ENCODE measurements around the gene PRKACB. TPM values are rescaled to one million over a fixed set of nuclear protein-coding genes. Genes with fewer than 3 reads are reported as not detected.
A peak's percentile ranks its signal among the peaks of the same experiment; 100 is the strongest.
"Not testable (repeated sequence)": the region's sequence is repeated elsewhere in the genome, so short reads cannot be mapped to it uniquely, and the experiment has no call there.

Gene PRKACB
- 39.3 TPM for polyA plus RNA-seq
- long read RNA-seq, donor 1, full-length matches to known transcripts = 5 of 5 reads
- long read RNA-seq, donor 1, partial matches to known transcripts = 0 of 5 reads
- long read RNA-seq, donor 1, other reads (novel, unspliced or antisense) = 0 of 5 reads
- long read RNA-seq, donor 2, full-length matches to known transcripts = 10 of 10 reads
- long read RNA-seq, donor 2, partial matches to known transcripts = 0 of 10 reads
- long read RNA-seq, donor 2, other reads (novel, unspliced or antisense) = 0 of 10 reads
- long read RNA-seq, donor 3 = 0 reads
- long read RNA-seq, donor 4, full-length matches to known transcripts = 1 of 1 reads
- long read RNA-seq, donor 4, partial matches to known transcripts = 0 of 1 reads
- long read RNA-seq, donor 4, other reads (novel, unspliced or antisense) = 0 of 1 reads
- long read RNA-seq, donor 5, full-length matches to known transcripts = 9 of 9 reads
- long read RNA-seq, donor 5, partial matches to known transcripts = 0 of 9 reads
- long read RNA-seq, donor 5, other reads (novel, unspliced or antisense) = 0 of 9 reads
- long read RNA-seq, donor 6, full-length matches to known transcripts = 7 of 7 reads
- long read RNA-seq, donor 6, partial matches to known transcripts = 0 of 7 reads
- long read RNA-seq, donor 6, other reads (novel, unspliced or antisense) = 0 of 7 reads
- long read RNA-seq, donor 7, full-length matches to known transcripts = 10 of 10 reads
- long read RNA-seq, donor 7, partial matches to known transcripts = 0 of 10 reads
- long read RNA-seq, donor 7, other reads (novel, unspliced or antisense) = 0 of 10 reads
- long read RNA-seq, donor 8, full-length matches to known transcripts = 12 of 21 reads
- long read RNA-seq, donor 8, partial matches to known transcripts = 9 of 21 reads
- long read RNA-seq, donor 8, other reads (novel, unspliced or antisense) = 0 of 21 reads
- long read RNA-seq, donor 9, full-length matches to known transcripts = 12 of 12 reads
- long read RNA-seq, donor 9, partial matches to known transcripts = 0 of 12 reads
- long read RNA-seq, donor 9, other reads (novel, unspliced or antisense) = 0 of 12 reads
- long read RNA-seq, donor 10, full-length matches to known transcripts = 11 of 11 reads
- long read RNA-seq, donor 10, partial matches to known transcripts = 0 of 11 reads
- long read RNA-seq, donor 10, other reads (novel, unspliced or antisense) = 0 of 11 reads
- long read RNA-seq, donor 11, full-length matches to known transcripts = 15 of 15 reads
- long read RNA-seq, donor 11, partial matches to known transcripts = 0 of 15 reads
- long read RNA-seq, donor 11, other reads (novel, unspliced or antisense) = 0 of 15 reads

GRCh38 chr1:84143796-84144565, at the start of gene PRKACB:
PRKACB (plus strand) TSS chr1:84144271; CDS start chr1:84144362, 91 bp downstream.
- peaks cover 4% of the 10 kb centered on the region for H3K4me1 ChIP-seq (ENCODE audit: control insufficient read depth, insufficient read depth, low read length)
- WGBS (ENCODE audit: insufficient coverage, low lambda C conversion rate) = 75% methylated on average over 2 of the region's 2 CpGs
- H3K36me3 ChIP-seq (ENCODE audit: control insufficient read depth, insufficient read depth, low read length) = no peaks in the 10 kb centered on the region
- H3K27me3 ChIP-seq (ENCODE audit: control insufficient read depth, insufficient read depth, low read length) = no peaks in the 10 kb centered on the region
- H3K27ac ChIP-seq (ENCODE audit: low read length) = peak within 1 kb of the TSS; percentile 20
- H3K9me3 ChIP-seq (ENCODE audit: control insufficient read depth, low read depth, low read length) = no peaks in the 10 kb centered on the region
- DNase-seq = peak; percentile 11 to 45
- H3K4me3 ChIP-seq (ENCODE audit: low read length) = no peak within 1 kb of the TSS

- no peaks in the 10 kb centered on the region for H3K27me3 ChIP-seq (ENCODE audit: control insufficient read depth, insufficient read depth, low read length)
- H3K9me3 ChIP-seq (ENCODE audit: control insufficient read depth, low read depth, low read length) = no peaks in the 10 kb centered on the region
- H3K4me1 ChIP-seq (ENCODE audit: control insufficient read depth, insufficient read depth, low read length) = peaks cover 2% of the 10 kb centered on the region
- H3K4me3 ChIP-seq (ENCODE audit: low read length) = no peak overlapping the region
- no peak overlapping the region for H3K27ac ChIP-seq (ENCODE audit: low read length)
- no peaks in the 10 kb centered on the region for H3K36me3 ChIP-seq (ENCODE audit: control insufficient read depth, insufficient read depth, low read length)
- no peak for DNase-seq
These were observed 48.8 kb upstream of the PRKACB start for GRCh38 chr1:84095308-84095707.

- Histone ChIP-seq H3K27me3 (ENCODE audit: control insufficient read depth, insufficient read depth, low read length) (no peaks in the 10 kb centered on the region), H3K27ac (ENCODE audit: low read length) (no peak overlapping the region), H3K9me3 (ENCODE audit: control insufficient read depth, low read depth, low read length) (no peaks in the 10 kb centered on the region), H3K4me1 (ENCODE audit: control insufficient read depth, insufficient read depth, low read length) (peaks cover 5% of the 10 kb centered on the region), H3K36me3 (ENCODE audit: control insufficient read depth, insufficient read depth, low read length) (no peaks in the 10 kb centered on the region), H3K4me3 (ENCODE audit: low read length) (no peak overlapping the region)
- no peak for DNase-seq
These were observed 47.9 kb upstream of the PRKACB start for GRCh38 chr1:84096176-84096575.

GRCh38 chr1:84101204-84101603, 42.9 kb upstream of the PRKACB start:
- no peaks in the 10 kb centered on the region for H3K36me3 ChIP-seq (ENCODE audit: control insufficient read depth, insufficient read depth, low read length)
- no peaks in the 10 kb centered on the region for H3K9me3 ChIP-seq (ENCODE audit: control insufficient read depth, low read depth, low read length)
- no peak overlapping the region for H3K4me3 ChIP-seq (ENCODE audit: low read length)
- peak; percentile 58 to 71 for DNase-seq
- WGBS (ENCODE audit: insufficient coverage, low lambda C conversion rate) = no CpG with 5 or more reads among the region's 1 CpG
- no peaks in the 10 kb centered on the region for H3K27me3 ChIP-seq (ENCODE audit: control insufficient read depth, insufficient read depth, low read length)
- peak overlapping the region; percentile 78 for H3K27ac ChIP-seq (ENCODE audit: low read length)
- H3K4me1 ChIP-seq (ENCODE audit: control insufficient read depth, insufficient read depth, low read length) = peaks cover 13% of the 10 kb centered on the region

GRCh38 chr1:84103197-84103992, 40.7 kb upstream of the PRKACB start:
- DNase-seq = peak; percentile 57 to 65
- WGBS (ENCODE audit: insufficient coverage, low lambda C conversion rate) = no CpG with 5 or more reads among the region's 3 CpGs
- H3K27ac ChIP-seq (ENCODE audit: low read length) = peak overlapping the region; percentile 36

GRCh38 chr1:84107538-84107937, 36.5 kb upstream of the PRKACB start:
- DNase-seq; H3K4me1 ChIP-seq (ENCODE audit: control insufficient read depth, insufficient read depth, low read length); H3K27ac ChIP-seq (ENCODE audit: low read length); H3K27me3 ChIP-seq (ENCODE audit: control insufficient read depth, insufficient read depth, low read length); H3K36me3 ChIP-seq (ENCODE audit: control insufficient read depth, insufficient read depth, low read length); H3K9me3 ChIP-seq (ENCODE audit: control insufficient read depth, low read depth, low read length); H3K4me3 ChIP-seq (ENCODE audit: low read length): not testable (repeated sequence)
- WGBS (ENCODE audit: insufficient coverage, low lambda C conversion rate) = no CpG with 5 or more reads among the region's 1 CpG

More at GRCh38 chr1:84103197-84103992, 40.7 kb upstream of the PRKACB start:
- H3K4me1 ChIP-seq (ENCODE audit: control insufficient read depth, insufficient read depth, low read length) = peaks cover 13% of the 10 kb centered on the region
- peaks cover 4% of the 10 kb centered on the region for H3K9me3 ChIP-seq (ENCODE audit: control insufficient read depth, low read depth, low read length)
- no peaks in the 10 kb centered on the region for H3K27me3 ChIP-seq (ENCODE audit: control insufficient read depth, insufficient read depth, low read length)
- H3K36me3 ChIP-seq (ENCODE audit: control insufficient read depth, insufficient read depth, low read length) = no peaks in the 10 kb centered on the region
- no peak overlapping the region for H3K4me3 ChIP-seq (ENCODE audit: low read length)

GRCh38 chr1:84107955-84108354, 36.1 kb upstream of the PRKACB start:
- DNase-seq = no peak
- Histone ChIP-seq H3K9me3 (ENCODE audit: control insufficient read depth, low read depth, low read length) (peaks cover 4% of the 10 kb centered on the region), H3K36me3 (ENCODE audit: control insufficient read depth, insufficient read depth, low read length) (no peaks in the 10 kb centered on the region), H3K4me1 (ENCODE audit: control insufficient read depth, insufficient read depth, low read length) (peaks cover 3% of the 10 kb centered on the region), H3K27ac (ENCODE audit: low read length) (no peak overlapping the region), H3K4me3 (ENCODE audit: low read length) (no peak overlapping the region), H3K27me3 (ENCODE audit: control insufficient read depth, insufficient read depth, low read length) (no peaks in the 10 kb centered on the region)
- WGBS (ENCODE audit: insufficient coverage, low lambda C conversion rate) = 100% methylated on average over 1 of the region's 2 CpGs

GRCh38 chr1:84108900-84109578, 35.0 kb upstream of the PRKACB start:
- Histone ChIP-seq H3K27ac (ENCODE audit: low read length) (no peak overlapping the region), H3K4me3 (ENCODE audit: low read length) (no peak overlapping the region), H3K27me3 (ENCODE audit: control insufficient read depth, insufficient read depth, low read length) (no peaks in the 10 kb centered on the region), H3K9me3 (ENCODE audit: control insufficient read depth, low read depth, low read length) (peaks cover 4% of the 10 kb centered on the region), H3K4me1 (ENCODE audit: control insufficient read depth, insufficient read depth, low read length) (no peaks in the 10 kb centered on the region), H3K36me3 (ENCODE audit: control insufficient read depth, insufficient read depth, low read length) (no peaks in the 10 kb centered on the region)
- DNase-seq = no peak
- 90% methylated on average over 2 of the region's 3 CpGs for WGBS (ENCODE audit: insufficient coverage, low lambda C conversion rate)

- H3K36me3 ChIP-seq (ENCODE audit: control insufficient read depth, insufficient read depth, low read length) = no peaks in the 10 kb centered on the region
- 100% methylated on average over 1 of the region's 1 CpG for WGBS (ENCODE audit: insufficient coverage, low lambda C conversion rate)
- no peak for DNase-seq
- H3K27ac ChIP-seq (ENCODE audit: low read length) = no peak overlapping the region
- H3K4me1 ChIP-seq (ENCODE audit: control insufficient read depth, insufficient read depth, low read length) = no peaks in the 10 kb centered on the region
- no peaks in the 10 kb centered on the region for H3K27me3 ChIP-seq (ENCODE audit: control insufficient read depth, insufficient read depth, low read length)
- no peak overlapping the region for H3K4me3 ChIP-seq (ENCODE audit: low read length)
- peaks cover 4% of the 10 kb centered on the region for H3K9me3 ChIP-seq (ENCODE audit: control insufficient read depth, low read depth, low read length)
These were observed 33.4 kb upstream of the PRKACB start for GRCh38 chr1:84110629-84111028.
